Nephron (organoid): ENCODE measurements around the gene PAPPA.

Experiments used
- H3K27ac Mint-ChIP-seq, 3 experiments: 2 replicates each; pipeline ENCODE4 v1.8.0; 2020; ENCODE audit warnings: mixed read lengths in 3 of 3, mild to moderate bottlenecking in 2 of 3, moderate library complexity in 1 of 3
- H3K27me3 Mint-ChIP-seq: 2 replicates; pipeline ENCODE4 v1.8.0; 2021; ENCODE audit warnings: low read depth, mild to moderate bottlenecking, moderate library complexity, mixed read lengths
- H3K36me3 Mint-ChIP-seq: 2 replicates; pipeline ENCODE4 v1.8.0; 2020; ENCODE audit warnings: low read depth, mixed read lengths
- H3K4me1 Mint-ChIP-seq: 2 replicates; pipeline ENCODE4 v1.8.0; 2020; ENCODE audit warnings: mixed read lengths
- H3K4me3 Mint-ChIP-seq, 3 experiments: 2 replicates each; pipeline ENCODE4 v1.8.0; 2020; ENCODE audit warnings: mild to moderate bottlenecking in 3 of 3, mixed read lengths in 3 of 3, moderate library complexity in 2 of 3
- H3K9me3 Mint-ChIP-seq: 2 replicates; pipeline ENCODE4 v1.8.0; 2020; ENCODE audit warnings: mixed read lengths
- CTCF ChIP-seq, 3 experiments: fragments of 200-600 bp; sonication (generic); IDR thresholded peaks; one replicate each; pipeline ENCODE4 v1.5.0; 2021; ENCODE audit warnings: antibody characterized with exemption in 3 of 3; ENCODE audit not compliant: unreplicated experiment in 3 of 3

The PAPPA gene

GRCh38 chr9:116361547-116361946, 208.0 kb downstream of the PAPPA start:
- peaks cover 22% of the 10 kb centered on the region for H3K4me1 Mint-ChIP-seq
- peaks cover 32% of the 10 kb centered on the region for H3K27me3 Mint-ChIP-seq
- H3K9me3 Mint-ChIP-seq, result no peaks in the 10 kb centered on the region
- H3K36me3 Mint-ChIP-seq, result peaks cover 4% of the 10 kb centered on the region
- H3K27ac Mint-ChIP-seq, result no peak overlapping the region
- no peak for TF ChIP-seq CTCF (IDR thresholded peaks at IDR 0.05; ENCODE audit: unreplicated experiment in 3 of 3)
- H3K4me3 Mint-ChIP-seq, result no peak overlapping the region

GRCh38 chr9:116362493-116362892, 208.9 kb downstream of the PAPPA start:
- Mint-ChIP-seq H3K27me3 (peaks cover 28% of the 10 kb centered on the region), H3K27ac (no peak overlapping the region), H3K4me1 (peaks cover 22% of the 10 kb centered on the region), H3K4me3 (no peak overlapping the region), H3K9me3 (no peaks in the 10 kb centered on the region), H3K36me3 (peaks cover 4% of the 10 kb centered on the region)
- no peak for TF ChIP-seq CTCF (IDR thresholded peaks at IDR 0.05; ENCODE audit: unreplicated experiment in 3 of 3)

DNA sequence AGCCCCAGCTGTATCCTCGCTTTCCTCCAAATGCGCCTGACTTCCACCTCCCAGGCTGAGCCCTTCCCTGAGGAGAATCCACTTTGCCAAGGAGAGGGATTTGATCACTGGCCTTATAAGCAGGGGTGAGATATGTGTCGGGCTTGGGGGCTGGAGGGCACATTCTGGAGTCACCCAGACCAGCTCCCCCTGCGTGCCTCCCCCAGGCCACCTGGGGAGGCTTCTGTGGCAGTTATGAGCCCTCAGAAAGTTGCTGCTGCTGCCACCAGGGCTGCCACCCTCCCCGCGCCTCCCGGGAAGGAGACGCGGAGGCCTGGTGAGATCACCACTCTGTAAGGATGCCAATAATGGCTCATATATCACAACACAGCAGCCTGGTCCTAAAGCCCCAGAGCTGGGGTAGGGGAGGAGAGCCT, 211.5 kb downstream of the PAPPA start:
- peaks cover 3% of the 10 kb centered on the region for H3K36me3 Mint-ChIP-seq
- no peak overlapping the region for H3K4me3 Mint-ChIP-seq
- H3K4me1 Mint-ChIP-seq, result peaks cover 29% of the 10 kb centered on the region
- peak overlapping the region in 2 of 3 experiments; percentile 1 to 12 for H3K27ac Mint-ChIP-seq
- no peaks in the 10 kb centered on the region for H3K9me3 Mint-ChIP-seq
- H3K27me3 Mint-ChIP-seq, result peaks cover 19% of the 10 kb centered on the region
- peak in 1 of 3 experiments; percentile 19 for TF ChIP-seq CTCF (IDR thresholded peaks at IDR 0.05; ENCODE audit: unreplicated experiment in 3 of 3)

DNA sequence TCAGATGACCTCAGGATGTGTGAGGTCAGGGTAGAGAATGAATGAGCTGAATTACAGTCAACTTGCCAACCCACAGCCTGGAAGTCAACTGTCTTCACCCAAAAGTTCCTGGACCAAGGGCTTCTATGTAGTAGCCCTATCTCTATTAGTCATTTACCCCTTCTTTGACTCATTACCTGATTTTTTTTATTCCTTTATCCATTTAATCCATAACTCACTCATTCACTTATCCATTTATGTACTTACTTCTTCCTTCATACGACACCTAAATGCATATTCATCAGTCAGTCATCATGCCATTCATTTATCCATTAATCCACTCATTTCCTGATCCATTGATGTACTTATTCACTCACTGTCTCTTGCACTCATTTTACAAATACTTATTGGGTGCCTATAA, 212.7 kb downstream of the PAPPA start:
- H3K27ac Mint-ChIP-seq, result no peak overlapping the region
- no peak overlapping the region for H3K4me3 Mint-ChIP-seq
- peaks cover 24% of the 10 kb centered on the region for H3K27me3 Mint-ChIP-seq
- TF ChIP-seq CTCF (IDR thresholded peaks at IDR 0.05; ENCODE audit: unreplicated experiment in 3 of 3), result no peak
- H3K9me3 Mint-ChIP-seq, result no peaks in the 10 kb centered on the region
- peaks cover 23% of the 10 kb centered on the region for H3K4me1 Mint-ChIP-seq
- peaks cover 3% of the 10 kb centered on the region for H3K36me3 Mint-ChIP-seq

DNA sequence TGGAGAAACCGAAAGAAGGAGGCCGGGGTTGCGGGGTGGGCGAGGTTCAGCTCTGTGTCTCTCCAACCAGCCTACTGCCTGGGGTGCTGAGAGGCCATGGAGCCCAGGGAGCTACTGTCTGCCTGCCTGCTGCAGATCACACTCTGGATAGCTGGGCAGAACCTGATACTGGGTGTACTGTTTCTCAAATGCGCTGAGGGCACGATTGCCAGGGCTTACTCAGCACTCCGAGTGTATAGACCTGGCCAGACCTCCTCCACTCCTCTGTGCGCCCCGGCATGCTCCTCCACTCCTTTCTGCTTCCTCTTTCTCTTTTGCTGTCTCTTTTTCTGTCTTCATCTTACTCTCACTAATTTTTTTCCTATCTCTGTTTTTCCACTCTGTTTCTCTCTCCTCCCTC, 215.1 kb downstream of the PAPPA start:
- no peak for TF ChIP-seq CTCF (IDR thresholded peaks at IDR 0.05; ENCODE audit: unreplicated experiment in 3 of 3)
- H3K27ac Mint-ChIP-seq, result peak overlapping the region in 2 of 3 experiments; percentile 12 to 15
- H3K36me3 Mint-ChIP-seq, result peaks cover 11% of the 10 kb centered on the region
- H3K4me1 Mint-ChIP-seq, result peaks cover 17% of the 10 kb centered on the region
- H3K9me3 Mint-ChIP-seq, result no peaks in the 10 kb centered on the region
- peak overlapping the region in 1 of 3 experiments; percentile 3 for H3K4me3 Mint-ChIP-seq
- H3K27me3 Mint-ChIP-seq, result peaks cover 13% of the 10 kb centered on the region

DNA sequence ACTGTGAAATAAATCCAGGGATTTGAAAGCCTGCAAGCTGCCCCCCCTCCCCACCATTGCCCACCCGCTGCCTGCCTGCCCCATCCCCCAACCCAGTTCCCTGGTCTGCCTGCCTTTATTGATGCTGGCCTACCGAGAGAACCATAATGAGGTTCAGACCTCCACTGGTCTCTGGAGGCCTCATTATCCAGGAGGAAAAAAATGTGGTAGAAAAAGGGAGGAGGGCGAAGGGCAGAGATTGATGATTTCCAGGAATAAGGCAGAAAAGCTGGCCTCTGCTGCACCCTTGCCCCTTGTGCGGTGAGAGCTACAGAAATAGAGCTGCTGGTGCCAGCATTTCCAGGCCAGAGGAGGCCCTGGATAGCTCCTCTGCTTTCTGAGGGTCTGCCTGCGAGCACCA, 216.1 kb downstream of the PAPPA start:
- no peaks in the 10 kb centered on the region for H3K9me3 Mint-ChIP-seq
- H3K27ac Mint-ChIP-seq, result peak overlapping the region in 1 of 3 experiments; percentile 12
- no peak overlapping the region for H3K4me3 Mint-ChIP-seq

More for the DNA sequence above, 216.1 kb downstream of the PAPPA start:
- peaks cover 17% of the 10 kb centered on the region for H3K4me1 Mint-ChIP-seq
- H3K36me3 Mint-ChIP-seq, result peaks cover 16% of the 10 kb centered on the region
- TF ChIP-seq CTCF (IDR thresholded peaks at IDR 0.05; ENCODE audit: unreplicated experiment in 3 of 3), result no peak
- peaks cover 12% of the 10 kb centered on the region for H3K27me3 Mint-ChIP-seq
